AG09309 (cell line): ENCODE measurements around the gene RNPS1.

Source experiments
- DNase-seq: peaks from one replicate; pipeline ENCODE4 v3.0.0-alpha.2; 2010; ENCODE audit warnings: low read depth
- H3K4me3 ChIP-seq: 2 replicates; pipeline ENCODE4 v1.5.1; 2011; ENCODE audit warnings: mild to moderate bottlenecking, low read depth, low read length, moderate library complexity; ENCODE audit not compliant: control insufficient read depth
- TF ChIP-seq, protein P1 (sequence below): IDR thresholded peaks from 2 replicates; pipeline ENCODE4 v1.5.1; 2011; ENCODE audit warnings: mild to moderate bottlenecking, low read depth, low read length, inconsistent platforms; ENCODE audit not compliant: insufficient read depth, control insufficient read depth; ENCODE audit errors: missing control alignments

RNPS1 gene

DNA sequence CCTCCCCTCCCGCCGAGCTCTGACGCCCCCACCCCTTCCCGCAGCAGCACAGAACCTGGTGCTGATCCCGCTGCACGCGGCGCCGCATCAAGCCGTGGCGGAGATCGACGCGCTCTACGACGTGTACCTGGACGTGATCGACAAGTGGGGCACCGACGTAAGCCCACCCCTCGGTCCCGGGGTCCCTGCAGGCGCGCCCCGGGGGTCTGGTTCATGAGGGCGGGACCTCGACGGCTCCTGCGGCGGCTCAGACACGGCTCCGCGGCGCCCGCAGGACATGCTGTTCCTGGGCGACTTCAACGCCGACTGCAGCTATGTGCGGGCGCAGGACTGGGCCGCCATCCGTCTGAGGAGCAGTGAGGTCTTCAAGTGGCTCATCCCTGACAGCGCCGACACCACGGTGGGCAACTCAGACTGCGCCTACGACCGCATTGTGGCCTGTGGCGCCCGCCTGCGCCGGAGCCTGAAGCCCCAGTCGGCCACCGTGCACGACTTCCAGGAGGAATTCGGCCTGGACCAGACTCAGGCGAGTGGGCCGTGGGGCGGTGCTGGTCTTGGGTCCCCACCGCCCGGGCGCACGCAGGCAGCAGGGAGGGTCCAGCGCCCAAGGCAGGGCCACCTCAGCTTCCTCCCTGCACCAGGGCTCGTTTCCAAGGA, 30.3 kb downstream of the RNPS1 start:
- no peak overlapping the region for H3K4me3 ChIP-seq
- no peak for DNase-seq
- TF ChIP-seq, protein P1, sequence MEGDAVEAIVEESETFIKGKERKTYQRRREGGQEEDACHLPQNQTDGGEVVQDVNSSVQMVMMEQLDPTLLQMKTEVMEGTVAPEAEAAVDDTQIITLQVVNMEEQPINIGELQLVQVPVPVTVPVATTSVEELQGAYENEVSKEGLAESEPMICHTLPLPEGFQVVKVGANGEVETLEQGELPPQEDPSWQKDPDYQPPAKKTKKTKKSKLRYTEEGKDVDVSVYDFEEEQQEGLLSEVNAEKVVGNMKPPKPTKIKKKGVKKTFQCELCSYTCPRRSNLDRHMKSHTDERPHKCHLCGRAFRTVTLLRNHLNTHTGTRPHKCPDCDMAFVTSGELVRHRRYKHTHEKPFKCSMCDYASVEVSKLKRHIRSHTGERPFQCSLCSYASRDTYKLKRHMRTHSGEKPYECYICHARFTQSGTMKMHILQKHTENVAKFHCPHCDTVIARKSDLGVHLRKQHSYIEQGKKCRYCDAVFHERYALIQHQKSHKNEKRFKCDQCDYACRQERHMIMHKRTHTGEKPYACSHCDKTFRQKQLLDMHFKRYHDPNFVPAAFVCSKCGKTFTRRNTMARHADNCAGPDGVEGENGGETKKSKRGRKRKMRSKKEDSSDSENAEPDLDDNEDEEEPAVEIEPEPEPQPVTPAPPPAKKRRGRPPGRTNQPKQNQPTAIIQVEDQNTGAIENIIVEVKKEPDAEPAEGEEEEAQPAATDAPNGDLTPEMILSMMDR: no peak

DNA sequence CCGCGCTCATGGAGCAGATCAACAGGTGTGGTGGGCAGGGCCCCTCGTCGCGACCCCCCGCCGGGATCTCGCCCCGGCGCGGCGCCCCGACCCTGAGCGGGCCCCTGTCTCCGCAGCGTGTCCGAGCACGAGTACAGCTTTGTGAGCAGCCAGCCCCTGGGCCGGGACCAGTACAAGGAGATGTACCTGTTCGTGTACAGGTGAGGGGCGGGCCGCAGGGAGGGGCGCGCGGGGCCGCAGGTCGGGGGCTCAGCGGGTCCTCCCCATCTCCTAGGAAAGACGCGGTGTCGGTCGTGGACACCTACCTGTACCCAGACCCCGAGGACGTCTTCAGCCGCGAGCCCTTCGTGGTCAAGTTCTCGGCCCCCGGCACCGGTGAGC, 30.8 kb downstream of the RNPS1 start:
- TF ChIP-seq, protein P1: no peak
- peak overlapping the region; percentile 10 for H3K4me3 ChIP-seq
- DNase-seq: no peak

GRCh38 chr16:2236337-2237101, 31.4 kb downstream of the RNPS1 start, which contains the start of gene DNASE1L2:
DNASE1L2 (plus strand) TSS chr16:2236444; CDS start chr16:2236817, 373 bp downstream.
- DNase-seq: no peak

DNA sequence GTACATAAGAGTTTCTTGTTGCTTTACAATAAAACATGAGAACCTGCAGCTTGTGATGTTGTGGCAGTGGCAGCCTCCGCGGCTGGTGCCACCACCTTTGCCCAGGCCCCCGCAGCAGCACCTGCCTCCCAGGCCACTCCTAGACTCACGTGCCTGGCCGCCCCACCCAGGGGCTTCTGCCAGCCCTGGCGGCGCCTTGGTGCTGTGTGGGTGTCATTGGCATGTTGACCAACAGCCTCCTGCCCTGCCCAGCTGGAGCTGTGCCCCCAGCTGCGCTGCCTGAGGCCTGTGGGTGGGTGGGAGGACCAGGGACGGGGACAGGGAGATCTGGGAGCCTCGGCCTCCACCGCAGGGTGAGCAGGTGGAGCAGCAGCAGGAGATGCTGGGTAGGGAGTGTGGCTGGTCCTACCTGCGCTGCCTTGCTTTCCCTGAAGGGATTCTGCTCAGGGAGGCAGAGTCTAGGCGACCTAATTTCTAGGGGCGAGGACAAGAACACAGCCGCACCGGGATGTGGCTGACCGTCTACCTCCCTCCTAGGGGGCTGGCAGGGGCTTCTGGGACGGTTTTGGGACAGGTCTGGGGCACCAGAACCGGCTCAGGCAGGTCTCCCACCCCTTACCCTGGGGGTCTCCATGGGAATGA, 32.1 kb downstream of the RNPS1 start:
- H3K4me3 ChIP-seq: no peak overlapping the region
- TF ChIP-seq, protein P1: no peak
- no peak for DNase-seq

More at GRCh38 chr16:2236337-2237101, 31.4 kb downstream of the RNPS1 start, which contains the start of gene DNASE1L2:
- TF ChIP-seq, protein P1: no peak
- H3K4me3 ChIP-seq: peak within 1 kb of the TSS; percentile 10

- no peak overlapping the region for H3K4me3 ChIP-seq
- TF ChIP-seq, protein P1: no peak
- DNase-seq: no peak
Measured at GRCh38 chr16:2235234-2235651, 32.7 kb downstream of the RNPS1 start.

GRCh38 chr16:2234813-2235170, 33.1 kb downstream of the RNPS1 start:
- TF ChIP-seq, protein P1: no peak
- no peak overlapping the region for H3K4me3 ChIP-seq
- DNase-seq: no peak
